HG02884 (cell line): ENCODE measurements around the gene HLA-DQB1.

Source experiments
- ATAC-seq: cut with Tn5 transposase; IDR thresholded peaks from one replicate; pipeline ENCODE4 v1.9.1; 2021; ENCODE audit warnings: mild to moderate bottlenecking, moderate library complexity; ENCODE audit not compliant: unreplicated experiment

HLA-DQB1 gene

GRCh38 chr6:32627831-32628230 lies 38.6 kb downstream of the HLA-DQB1 start:
- no peak for ATAC-seq

GRCh38 chr6:32627249-32627648 lies 39.2 kb downstream of the HLA-DQB1 start:
- ATAC-seq: no peak

- no peak for ATAC-seq
Observed at GRCh38 chr6:32625137-32625536, 41.3 kb downstream of the HLA-DQB1 start.

GRCh38 chr6:32624565-32624964 lies 41.9 kb downstream of the HLA-DQB1 start:
- no peak for ATAC-seq

GRCh38 chr6:32623693-32624092 lies 42.8 kb downstream of the HLA-DQB1 start:
- no peak for ATAC-seq

- peak; percentile 57 for ATAC-seq
Observed at GRCh38 chr6:32622545-32623401, 43.7 kb downstream of the HLA-DQB1 start.

- ATAC-seq: no peak
Observed at GRCh38 chr6:32621372-32621771, 45.1 kb downstream of the HLA-DQB1 start.

GRCh38 chr6:32617751-32618150 lies 48.7 kb downstream of the HLA-DQB1 start:
- ATAC-seq: no peak

GRCh38 chr6:32615885-32616532 lies 50.4 kb downstream of the HLA-DQB1 start:
- ATAC-seq: no peak

- ATAC-seq: no peak
Observed at GRCh38 chr6:32614366-32615081, 51.9 kb downstream of the HLA-DQB1 start.

- ATAC-seq: no peak
Observed at GRCh38 chr6:32613475-32613874, 53.0 kb downstream of the HLA-DQB1 start.

- ATAC-seq: no peak
Observed at GRCh38 chr6:32610682-32611296, 55.7 kb downstream of the HLA-DQB1 start.

- peak; percentile 83 for ATAC-seq
Observed at GRCh38 chr6:32609731-32610640, 56.5 kb downstream of the HLA-DQB1 start.
